ENCODE results near the gene CLDN4. TPM values are rescaled to one million over a fixed set of nuclear protein-coding genes. Genes with fewer than 3 reads are reported as not detected.
"Not testable (repeated sequence)": the region's sequence is repeated elsewhere in the genome, so short reads cannot be mapped to it uniquely, and the experiment has no call there.

Gene CLDN4
- under 1 TPM; 0.05 to 0.47 (median 0.32) TPM for total RNA-seq (2021; fragmentation: NEBNext Ultra II Directional; extraction: Animal tissue kit (Norgen Biotek cat#: 25700))
- long read RNA-seq: 0 reads

DNA sequence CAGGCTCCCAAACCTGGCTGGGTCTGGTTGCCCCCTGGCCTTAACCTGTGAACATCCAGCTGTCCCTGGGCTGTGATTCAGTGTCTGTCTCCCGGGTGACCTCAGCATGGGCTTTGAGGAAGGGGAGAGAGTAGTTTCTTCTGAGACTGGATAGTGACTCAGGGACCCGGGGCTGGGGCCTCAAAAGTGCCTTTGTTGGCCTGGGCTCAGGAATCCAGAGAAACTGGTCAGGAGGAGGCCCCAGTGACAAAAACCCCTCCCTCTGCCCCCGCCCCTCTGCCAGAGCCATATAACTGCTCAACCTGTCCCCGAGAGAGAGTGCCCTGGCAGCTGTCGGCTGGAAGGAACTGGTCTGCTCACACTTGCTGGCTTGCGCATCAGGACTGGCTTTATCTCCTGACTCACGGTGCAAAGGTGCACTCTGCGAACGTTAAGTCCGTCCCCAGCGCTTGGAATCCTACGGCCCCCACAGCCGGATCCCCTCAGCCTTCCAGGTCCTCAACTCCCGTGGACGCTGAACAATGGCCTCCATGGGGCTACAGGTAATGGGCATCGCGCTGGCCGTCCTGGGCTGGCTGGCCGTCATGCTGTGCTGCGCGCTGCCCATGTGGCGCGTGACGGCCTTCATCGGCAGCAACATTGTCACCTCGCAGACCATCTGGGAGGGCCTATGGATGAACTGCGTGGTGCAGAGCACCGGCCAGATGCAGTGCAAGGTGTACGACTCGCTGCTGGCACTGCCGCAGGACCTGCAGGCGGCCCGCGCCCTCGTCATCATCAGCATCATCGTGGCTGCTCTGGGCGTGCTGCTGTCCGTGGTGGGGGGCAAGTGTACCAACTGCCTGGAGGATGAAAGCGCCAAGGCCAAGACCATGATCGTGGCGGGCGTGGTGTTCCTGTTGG lies at the start of gene CLDN4:
CLDN4 (plus strand) TSS at position 316 of the 903 bp plus-strand sequence; CDS start at position 522, 206 bp downstream.
- Mint-ChIP-seq H3K27me3 (ENCODE audit: insufficient read depth) (peaks cover 5% of the 10 kb centered on the region; the same call in 1 of the 2 replicates), H3K9me3 (no peaks in the 10 kb centered on the region), H3K4me3 (no peak within 1 kb of the TSS), H3K36me3 (ENCODE audit: low read depth) (no peaks in the 10 kb centered on the region), H3K27ac (no peak within 1 kb of the TSS), H3K4me1 (ENCODE audit: low read depth) (peaks cover 40% of the 10 kb centered on the region)
- DNase-seq: no peak
- no peak for TF ChIP-seq CTCF (IDR thresholded peaks at IDR 0.05)

- DNase-seq: no peak
- Mint-ChIP-seq H3K36me3 (ENCODE audit: low read depth) (0 out of 2 replicates have a peak, but pooled peaks cover under 1% of the 10 kb centered on the region), H3K27ac (no peak overlapping the region), H3K27me3 (ENCODE audit: insufficient read depth) (peaks cover 2% of the 10 kb centered on the region; the same call in 1 of the 2 replicates), H3K9me3 (no peaks in the 10 kb centered on the region), H3K4me1 (ENCODE audit: low read depth) (no peaks in the 10 kb centered on the region), H3K4me3 (no peak overlapping the region)
- no peak for TF ChIP-seq CTCF (IDR thresholded peaks at IDR 0.05)
Measured at GRCh38 chr7:73786588-73786987, 44.2 kb upstream of the CLDN4 start.

DNA sequence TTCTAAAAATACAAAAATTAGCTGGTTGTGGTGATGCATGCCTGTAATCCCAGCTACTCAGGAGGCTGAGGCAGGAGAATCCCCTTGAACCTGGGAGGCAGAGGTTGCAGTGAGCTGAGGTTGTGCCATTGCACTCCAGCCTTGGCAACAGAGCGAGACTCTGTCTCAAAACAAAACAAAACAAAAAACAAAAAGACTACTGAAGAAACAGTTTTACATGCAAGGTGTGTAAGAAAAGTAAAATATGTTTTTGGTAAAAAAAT lies 43.1 kb upstream of the CLDN4 start:
- H3K4me1 Mint-ChIP-seq (ENCODE audit: low read depth); H3K9me3 Mint-ChIP-seq; H3K36me3 Mint-ChIP-seq (ENCODE audit: low read depth); H3K27me3 Mint-ChIP-seq (ENCODE audit: insufficient read depth); H3K27ac Mint-ChIP-seq; H3K4me3 Mint-ChIP-seq; DNase-seq: not testable (repeated sequence)

DNA sequence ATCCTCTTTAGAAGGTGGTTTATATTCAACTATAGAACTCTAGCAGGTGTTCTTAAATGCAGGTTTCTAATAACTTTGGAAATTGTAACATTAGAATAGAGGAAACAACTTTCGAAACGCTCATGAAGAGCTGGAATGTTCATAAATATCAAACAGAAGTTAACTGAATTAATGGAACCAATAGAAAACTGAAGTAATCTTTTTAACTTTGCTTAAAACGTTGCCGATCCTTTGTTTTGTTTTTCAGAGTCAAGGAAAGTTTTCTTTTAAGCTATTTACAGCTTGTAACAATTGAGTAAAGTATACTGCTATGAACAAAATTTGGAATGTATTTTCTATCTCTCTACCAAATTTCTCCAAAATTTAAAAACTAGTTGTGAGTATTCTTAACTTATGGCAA lies 41.7 kb upstream of the CLDN4 start:
- Mint-ChIP-seq H3K27me3 (ENCODE audit: insufficient read depth) (peaks cover 14% of the 10 kb centered on the region), H3K9me3 (no peaks in the 10 kb centered on the region; the same call in 1 of the 2 replicates), H3K27ac (no peak overlapping the region), H3K36me3 (ENCODE audit: low read depth) (no peaks in the 10 kb centered on the region), H3K4me3 (no peak overlapping the region), H3K4me1 (ENCODE audit: low read depth) (no peaks in the 10 kb centered on the region)
- no peak for TF ChIP-seq CTCF (IDR thresholded peaks at IDR 0.05)
- DNase-seq: no peak

DNA sequence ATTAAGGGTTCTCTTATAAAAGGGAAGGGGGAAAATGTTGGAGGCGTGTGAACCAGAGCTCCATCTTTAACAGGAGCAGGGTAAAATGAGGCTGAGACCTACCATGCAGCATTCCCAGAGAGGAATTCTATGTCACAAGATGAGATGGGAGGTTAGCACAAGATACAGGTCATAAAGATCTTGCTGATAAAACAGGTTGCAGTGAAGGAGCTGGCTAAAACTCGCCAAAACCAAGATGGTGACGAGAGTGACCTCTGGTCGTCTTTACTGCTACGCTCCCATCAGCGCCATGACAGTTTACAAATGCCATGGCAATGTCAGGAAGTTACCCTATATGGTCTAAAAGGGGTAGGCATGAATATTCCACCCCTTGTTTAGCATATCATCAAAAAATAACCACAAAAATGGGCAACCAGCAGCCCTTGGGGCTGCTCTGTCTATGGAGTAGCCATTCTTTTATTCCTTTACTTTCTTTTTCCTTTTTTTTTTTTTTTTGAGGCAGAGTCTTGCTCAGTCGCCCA lies 39.6 kb upstream of the CLDN4 start:
- not testable (repeated sequence) for H3K4me3 Mint-ChIP-seq; H3K36me3 Mint-ChIP-seq (ENCODE audit: low read depth)
- peaks cover 14% of the 10 kb centered on the region for H3K27me3 Mint-ChIP-seq (ENCODE audit: insufficient read depth)

GRCh38 chr7:73795188-73795587 lies 35.6 kb upstream of the CLDN4 start:
- H3K27ac Mint-ChIP-seq; H3K9me3 Mint-ChIP-seq; H3K36me3 Mint-ChIP-seq (ENCODE audit: low read depth); DNase-seq; H3K4me3 Mint-ChIP-seq; H3K4me1 Mint-ChIP-seq (ENCODE audit: low read depth): not testable (repeated sequence)
- H3K27me3 Mint-ChIP-seq (ENCODE audit: insufficient read depth): peaks cover 14% of the 10 kb centered on the region

More for the DNA sequence above, 39.6 kb upstream of the CLDN4 start:
- H3K9me3 Mint-ChIP-seq; H3K27ac Mint-ChIP-seq; DNase-seq; H3K4me1 Mint-ChIP-seq (ENCODE audit: low read depth): not testable (repeated sequence)

- H3K9me3 Mint-ChIP-seq; H3K36me3 Mint-ChIP-seq (ENCODE audit: low read depth); H3K4me3 Mint-ChIP-seq; H3K27ac Mint-ChIP-seq; H3K4me1 Mint-ChIP-seq (ENCODE audit: low read depth); DNase-seq: not testable (repeated sequence)
- peaks cover 18% of the 10 kb centered on the region for H3K27me3 Mint-ChIP-seq (ENCODE audit: insufficient read depth)
Measured at GRCh38 chr7:73796656-73797055, 34.1 kb upstream of the CLDN4 start.

DNA sequence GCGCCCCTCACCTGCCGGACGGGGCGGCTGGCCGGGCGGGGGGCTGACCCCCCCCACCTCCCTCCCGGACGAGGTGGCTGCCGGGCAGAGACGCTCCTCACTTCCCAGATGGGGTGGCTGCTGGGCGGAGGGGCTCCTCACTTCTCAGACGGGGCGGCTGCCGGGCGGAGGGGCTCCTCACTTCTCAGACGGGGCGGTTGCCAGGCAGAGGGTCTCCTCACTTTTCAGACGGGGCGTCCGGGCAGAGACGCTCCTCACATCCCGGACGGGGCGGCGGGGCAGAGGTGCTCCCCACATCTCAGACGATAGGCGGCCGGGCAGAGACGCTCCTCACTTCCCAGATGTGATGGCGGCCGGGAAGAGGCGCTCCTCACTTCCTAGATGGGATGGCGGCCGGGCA lies 33.6 kb upstream of the CLDN4 start:
- not testable (repeated sequence) for H3K4me3 Mint-ChIP-seq; H3K36me3 Mint-ChIP-seq (ENCODE audit: low read depth); H3K4me1 Mint-ChIP-seq (ENCODE audit: low read depth); H3K27ac Mint-ChIP-seq; DNase-seq; H3K9me3 Mint-ChIP-seq
- H3K27me3 Mint-ChIP-seq (ENCODE audit: insufficient read depth): peaks cover 14% of the 10 kb centered on the region
